GM19035 (cell line): ENCODE data around the gene PLA2G4E.

Experiments used
- ATAC-seq: cut with Tn5 transposase; IDR thresholded peaks from one replicate; pipeline ENCODE4 v1.9.1; 2021; ENCODE audit not compliant: unreplicated experiment

Gene PLA2G4E

GRCh38 chr15:42024303-42024702 is 3.5 kb upstream of the PLA2G4E start:
- no peak for ATAC-seq

- ATAC-seq, result no peak
Measured at GRCh38 chr15:42021593-42021992, 751 bp upstream of the PLA2G4E start.

GRCh38 chr15:42018306-42019224 is 2.3 kb downstream of the PLA2G4E start:
- no peak for ATAC-seq

- no peak for ATAC-seq
Measured at GRCh38 chr15:42016971-42017370, 3.9 kb downstream of the PLA2G4E start.

- no peak for ATAC-seq
Measured at GRCh38 chr15:42014406-42014805, 6.4 kb downstream of the PLA2G4E start.

GRCh38 chr15:42012928-42013482 is 7.8 kb downstream of the PLA2G4E start:
- no peak for ATAC-seq

- no peak for ATAC-seq
Measured at GRCh38 chr15:42012241-42012640, 8.6 kb downstream of the PLA2G4E start.

GRCh38 chr15:42011074-42011473 is 9.8 kb downstream of the PLA2G4E start:
- ATAC-seq, result no peak

GRCh38 chr15:42010434-42010833 is 10.4 kb downstream of the PLA2G4E start:
- ATAC-seq, result peak; percentile 47

- ATAC-seq, result no peak
Measured at GRCh38 chr15:42009474-42009873, 11.4 kb downstream of the PLA2G4E start.

GRCh38 chr15:42009022-42009421 is 11.8 kb downstream of the PLA2G4E start:
- ATAC-seq, result no peak

GRCh38 chr15:42007386-42007785 is 13.5 kb downstream of the PLA2G4E start:
- no peak for ATAC-seq

- ATAC-seq, result no peak
Measured at GRCh38 chr15:42002333-42002732, 18.5 kb downstream of the PLA2G4E start.

- ATAC-seq, result no peak
Measured at GRCh38 chr15:42001236-42001635, 19.6 kb downstream of the PLA2G4E start.

- no peak for ATAC-seq
Measured at GRCh38 chr15:41999290-42000285, 21.3 kb downstream of the PLA2G4E start.

- ATAC-seq, result no peak
Measured at GRCh38 chr15:41997845-41998244, 23.0 kb downstream of the PLA2G4E start.

- no peak for ATAC-seq
Measured at GRCh38 chr15:41996921-41997592, 23.8 kb downstream of the PLA2G4E start.

- no peak for ATAC-seq
Measured at GRCh38 chr15:41996376-41996775, 24.5 kb downstream of the PLA2G4E start.

- ATAC-seq, result no peak
Measured at GRCh38 chr15:41995476-41995855, 25.4 kb downstream of the PLA2G4E start.

- no peak for ATAC-seq
Measured at GRCh38 chr15:41994772-41995475, 25.9 kb downstream of the PLA2G4E start.
